SK-N-SH treated with all-trans-retinoic acid at 6 μM for 48 hours (cell line): ENCODE results near the gene VTI1A.
"Not testable (repeated sequence)": the region's sequence is repeated elsewhere in the genome, so short reads cannot be mapped to it uniquely, and the experiment has no call there.

Experiments
- ATAC-seq: fragments of 200-7000 bp; cut with Tn5 transposase; 3 replicates; pipeline ENCODE4 v1.9.1; 2020; ENCODE audit warnings: mild to moderate bottlenecking, moderate library complexity
- ARNTL ChIP-seq: fragments of 450-650 bp; formaldehyde crosslinking; IDR thresholded peaks from 2 replicates; pipeline ENCODE4 v1.5.0; 2020; ENCODE audit warnings: low read depth, mild to moderate bottlenecking, moderate library complexity, borderline replicate concordance
- CSDC2 ChIP-seq: fragments of 250-450 bp; sonication (Bioruptor Pico); IDR thresholded peaks from 2 replicates; pipeline ENCODE4 v1.5.0; 2020; ENCODE audit warnings: mild to moderate bottlenecking, moderate library complexity
- ESRRG ChIP-seq: fragments of 250-450 bp; sonication (Bioruptor Pico); IDR thresholded peaks from 2 replicates; pipeline ENCODE4 v1.6.1; 2021; ENCODE audit warnings: mild to moderate bottlenecking
- GLIS3 ChIP-seq: fragments of 250-450 bp; sonication (Bioruptor Pico); IDR thresholded peaks from 2 replicates; pipeline ENCODE4 v1.5.0; 2020; ENCODE audit warnings: mild to moderate bottlenecking, moderate library complexity
- ISL1 ChIP-seq: fragments of 250-450 bp; sonication (Bioruptor Pico); IDR thresholded peaks from 2 replicates; pipeline ENCODE4 v2.1.2; 2022; ENCODE audit warnings: mild to moderate bottlenecking, moderate library complexity
- OSR1 ChIP-seq: fragments of 250-450 bp; sonication (Bioruptor Pico); IDR thresholded peaks from 2 replicates; pipeline ENCODE4 v1.8.0; 2022; ENCODE audit warnings: moderate library complexity, mild to moderate bottlenecking, inconsistent platforms
- PPARA ChIP-seq: fragments of 250-450 bp; sonication (Bioruptor Pico); IDR thresholded peaks from 2 replicates; pipeline ENCODE4 v1.5.0; 2020; ENCODE audit warnings: mild to moderate bottlenecking, borderline replicate concordance
- RARB ChIP-seq: fragments of 250-450 bp; sonication (Bioruptor Pico); IDR thresholded peaks from 2 replicates; pipeline ENCODE4 v1.8.0; 2021; ENCODE audit warnings: mild to moderate bottlenecking, moderate library complexity
- SNAI2 ChIP-seq: fragments of 250-450 bp; sonication (Bioruptor Pico); IDR thresholded peaks from 2 replicates; pipeline ENCODE4 v1.5.0; 2020; ENCODE audit warnings: mild to moderate bottlenecking, moderate library complexity
- ZC3H10 ChIP-seq: fragments of 250-450 bp; sonication (Bioruptor Pico); IDR thresholded peaks from 2 replicates; pipeline ENCODE4 v1.5.1; 2021; ENCODE audit warnings: mild to moderate bottlenecking, moderate library complexity
- ZFP3 ChIP-seq: fragments of 250-450 bp; sonication (Bioruptor Pico); IDR thresholded peaks from 2 replicates; pipeline ENCODE4 v1.5.0; 2020; ENCODE audit warnings: mild to moderate bottlenecking, moderate library complexity
- ZFP30 ChIP-seq: fragments of 450-650 bp; formaldehyde crosslinking; IDR thresholded peaks from 2 replicates; pipeline ENCODE4 v1.5.0; 2022; ENCODE audit warnings: mild to moderate bottlenecking, moderate library complexity
- ZNF565 ChIP-seq: fragments of 450-650 bp; formaldehyde crosslinking; conservative IDR thresholded peaks from 2 replicates; pipeline ENCODE4 v1.5.0; 2020; ENCODE audit warnings: low read depth, mild to moderate bottlenecking, moderate library complexity
- ZNF70 ChIP-seq: fragments of 450-650 bp; formaldehyde crosslinking; IDR thresholded peaks from 2 replicates; pipeline ENCODE4 v1.5.0; 2020; ENCODE audit warnings: mild to moderate bottlenecking, moderate library complexity
- TF ChIP-seq, protein P1 (sequence below): fragments of 250-450 bp; sonication (Bioruptor Pico); IDR thresholded peaks from 2 replicates; pipeline ENCODE4 v1.8.0; 2020; ENCODE audit warnings: mild to moderate bottlenecking, moderate library complexity, borderline replicate concordance
- TF ChIP-seq, protein P2 (sequence below): fragments of 250-450 bp; sonication (Bioruptor Pico); IDR thresholded peaks from 2 replicates; pipeline ENCODE4 v1.5.0; 2020; ENCODE audit warnings: mild to moderate bottlenecking, moderate library complexity
- TF ChIP-seq, protein P3 (sequence below): fragments of 250-450 bp; sonication (Bioruptor Pico); IDR thresholded peaks from 2 replicates; pipeline ENCODE4 v1.5.1; 2020; ENCODE audit warnings: low read depth, mild to moderate bottlenecking, moderate library complexity
- TF ChIP-seq, protein P4 (sequence below): fragments of 250-450 bp; sonication (Bioruptor Pico); IDR thresholded peaks from 2 replicates; pipeline ENCODE4 v1.5.1; 2021; ENCODE audit warnings: mild to moderate bottlenecking, moderate library complexity
- TF ChIP-seq, protein P5 (sequence below): fragments of 250-450 bp; sonication (Bioruptor Pico); IDR thresholded peaks from 2 replicates; pipeline ENCODE4 v1.8.0; 2021; ENCODE audit warnings: low read depth, mild to moderate bottlenecking, moderate library complexity, borderline replicate concordance

The VTI1A gene

DNA sequence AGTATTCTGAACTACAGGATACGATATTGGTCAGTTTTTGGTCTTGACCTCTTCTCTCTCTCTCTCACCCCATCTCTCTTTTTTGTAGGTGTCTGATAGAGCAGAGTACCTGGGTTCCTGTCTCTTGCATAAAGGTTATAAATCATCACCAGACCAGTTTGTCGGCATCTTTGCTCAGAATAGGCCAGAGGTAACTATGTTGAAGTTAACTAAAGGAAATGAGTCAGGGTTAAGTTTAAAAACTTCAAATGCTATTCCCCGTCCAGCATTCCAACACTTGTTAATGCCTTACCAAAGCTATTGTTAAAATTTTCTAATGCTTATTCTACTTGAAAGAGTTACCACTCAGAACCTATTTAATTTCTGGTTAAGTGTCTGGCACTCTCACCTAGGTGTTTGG lies 42.4 kb upstream of the VTI1A start:
- ATAC-seq = no peak
- TF ChIP-seq ZFP30 (CRISPR knock-in tag) (no peak), ESRRG (CRISPR knock-in tag) (no peak), ARNTL (CRISPR knock-in tag) (no peak), SNAI2 (CRISPR knock-in tag) (no peak), CSDC2 (no peak), PPARA (CRISPR knock-in tag) (no peak), OSR1 (CRISPR knock-in tag) (no peak), ZFP3 (CRISPR knock-in tag) (no peak), ZNF565 (CRISPR knock-in tag) (no peak), GLIS3 (no peak), ZC3H10 (no peak), ISL1 (CRISPR knock-in tag) (no peak)
- TF ChIP-seq, protein P1, sequence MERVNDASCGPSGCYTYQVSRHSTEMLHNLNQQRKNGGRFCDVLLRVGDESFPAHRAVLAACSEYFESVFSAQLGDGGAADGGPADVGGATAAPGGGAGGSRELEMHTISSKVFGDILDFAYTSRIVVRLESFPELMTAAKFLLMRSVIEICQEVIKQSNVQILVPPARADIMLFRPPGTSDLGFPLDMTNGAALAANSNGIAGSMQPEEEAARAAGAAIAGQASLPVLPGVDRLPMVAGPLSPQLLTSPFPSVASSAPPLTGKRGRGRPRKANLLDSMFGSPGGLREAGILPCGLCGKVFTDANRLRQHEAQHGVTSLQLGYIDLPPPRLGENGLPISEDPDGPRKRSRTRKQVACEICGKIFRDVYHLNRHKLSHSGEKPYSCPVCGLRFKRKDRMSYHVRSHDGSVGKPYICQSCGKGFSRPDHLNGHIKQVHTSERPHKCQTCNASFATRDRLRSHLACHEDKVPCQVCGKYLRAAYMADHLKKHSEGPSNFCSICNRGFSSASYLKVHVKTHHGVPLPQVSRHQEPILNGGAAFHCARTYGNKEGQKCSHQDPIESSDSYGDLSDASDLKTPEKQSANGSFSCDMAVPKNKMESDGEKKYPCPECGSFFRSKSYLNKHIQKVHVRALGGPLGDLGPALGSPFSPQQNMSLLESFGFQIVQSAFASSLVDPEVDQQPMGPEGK (CRISPR knock-in tag) = no peak
- TF ChIP-seq, protein P2, sequence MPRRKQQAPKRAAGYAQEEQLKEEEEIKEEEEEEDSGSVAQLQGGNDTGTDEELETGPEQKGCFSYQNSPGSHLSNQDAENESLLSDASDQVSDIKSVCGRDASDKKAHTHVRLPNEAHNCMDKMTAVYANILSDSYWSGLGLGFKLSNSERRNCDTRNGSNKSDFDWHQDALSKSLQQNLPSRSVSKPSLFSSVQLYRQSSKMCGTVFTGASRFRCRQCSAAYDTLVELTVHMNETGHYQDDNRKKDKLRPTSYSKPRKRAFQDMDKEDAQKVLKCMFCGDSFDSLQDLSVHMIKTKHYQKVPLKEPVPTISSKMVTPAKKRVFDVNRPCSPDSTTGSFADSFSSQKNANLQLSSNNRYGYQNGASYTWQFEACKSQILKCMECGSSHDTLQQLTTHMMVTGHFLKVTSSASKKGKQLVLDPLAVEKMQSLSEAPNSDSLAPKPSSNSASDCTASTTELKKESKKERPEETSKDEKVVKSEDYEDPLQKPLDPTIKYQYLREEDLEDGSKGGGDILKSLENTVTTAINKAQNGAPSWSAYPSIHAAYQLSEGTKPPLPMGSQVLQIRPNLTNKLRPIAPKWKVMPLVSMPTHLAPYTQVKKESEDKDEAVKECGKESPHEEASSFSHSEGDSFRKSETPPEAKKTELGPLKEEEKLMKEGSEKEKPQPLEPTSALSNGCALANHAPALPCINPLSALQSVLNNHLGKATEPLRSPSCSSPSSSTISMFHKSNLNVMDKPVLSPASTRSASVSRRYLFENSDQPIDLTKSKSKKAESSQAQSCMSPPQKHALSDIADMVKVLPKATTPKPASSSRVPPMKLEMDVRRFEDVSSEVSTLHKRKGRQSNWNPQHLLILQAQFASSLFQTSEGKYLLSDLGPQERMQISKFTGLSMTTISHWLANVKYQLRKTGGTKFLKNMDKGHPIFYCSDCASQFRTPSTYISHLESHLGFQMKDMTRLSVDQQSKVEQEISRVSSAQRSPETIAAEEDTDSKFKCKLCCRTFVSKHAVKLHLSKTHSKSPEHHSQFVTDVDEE (CRISPR knock-in tag) = no peak
- TF ChIP-seq, protein P3, sequence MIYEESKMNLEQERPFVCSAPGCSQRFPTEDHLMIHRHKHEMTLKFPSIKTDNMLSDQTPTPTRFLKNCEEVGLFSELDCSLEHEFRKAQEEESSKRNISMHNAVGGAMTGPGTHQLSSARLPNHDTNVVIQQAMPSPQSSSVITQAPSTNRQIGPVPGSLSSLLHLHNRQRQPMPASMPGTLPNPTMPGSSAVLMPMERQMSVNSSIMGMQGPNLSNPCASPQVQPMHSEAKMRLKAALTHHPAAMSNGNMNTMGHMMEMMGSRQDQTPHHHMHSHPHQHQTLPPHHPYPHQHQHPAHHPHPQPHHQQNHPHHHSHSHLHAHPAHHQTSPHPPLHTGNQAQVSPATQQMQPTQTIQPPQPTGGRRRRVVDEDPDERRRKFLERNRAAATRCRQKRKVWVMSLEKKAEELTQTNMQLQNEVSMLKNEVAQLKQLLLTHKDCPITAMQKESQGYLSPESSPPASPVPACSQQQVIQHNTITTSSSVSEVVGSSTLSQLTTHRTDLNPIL (CRISPR knock-in tag) = no peak

DNA sequence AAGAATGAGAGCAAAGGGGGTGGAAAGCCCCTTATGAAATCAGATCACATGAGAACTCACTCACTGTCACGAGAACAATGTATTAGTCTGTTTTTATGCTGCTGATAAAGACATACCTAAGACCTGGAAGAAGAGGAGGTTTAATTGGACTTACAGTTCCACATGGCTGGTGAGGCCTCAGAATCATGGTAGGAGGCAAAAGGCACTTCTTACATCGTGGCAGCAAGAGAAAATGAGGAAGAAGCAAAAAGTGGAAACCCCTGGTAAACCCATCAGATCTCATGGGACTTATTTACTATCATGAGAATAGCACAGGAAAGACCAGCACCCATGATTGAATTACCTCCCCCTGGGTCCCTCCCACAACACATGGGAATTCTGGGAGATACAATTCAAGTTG lies 40.2 kb upstream of the VTI1A start:
- not testable (repeated sequence) for ATAC-seq

DNA sequence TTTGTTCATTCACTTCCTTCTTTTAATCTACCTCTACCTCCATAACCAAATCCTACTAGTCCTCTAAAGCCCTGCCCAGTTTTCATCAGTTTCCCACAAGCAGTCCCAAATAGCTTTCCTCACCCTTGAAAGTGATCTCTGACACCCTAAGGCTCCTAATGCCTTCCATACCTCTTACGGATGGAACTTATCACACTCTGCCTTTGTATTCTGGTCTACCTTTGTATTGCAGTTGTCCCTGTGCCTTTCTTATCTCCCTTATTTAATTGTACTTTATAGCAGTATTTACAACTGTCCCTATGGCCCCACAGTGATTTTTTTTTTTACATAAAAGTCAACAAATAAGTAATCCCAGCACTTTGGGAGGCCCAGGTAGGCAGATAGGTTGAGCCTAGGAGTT lies 39.3 kb upstream of the VTI1A start:
- no peak for ATAC-seq
- TF ChIP-seq, protein P4, sequence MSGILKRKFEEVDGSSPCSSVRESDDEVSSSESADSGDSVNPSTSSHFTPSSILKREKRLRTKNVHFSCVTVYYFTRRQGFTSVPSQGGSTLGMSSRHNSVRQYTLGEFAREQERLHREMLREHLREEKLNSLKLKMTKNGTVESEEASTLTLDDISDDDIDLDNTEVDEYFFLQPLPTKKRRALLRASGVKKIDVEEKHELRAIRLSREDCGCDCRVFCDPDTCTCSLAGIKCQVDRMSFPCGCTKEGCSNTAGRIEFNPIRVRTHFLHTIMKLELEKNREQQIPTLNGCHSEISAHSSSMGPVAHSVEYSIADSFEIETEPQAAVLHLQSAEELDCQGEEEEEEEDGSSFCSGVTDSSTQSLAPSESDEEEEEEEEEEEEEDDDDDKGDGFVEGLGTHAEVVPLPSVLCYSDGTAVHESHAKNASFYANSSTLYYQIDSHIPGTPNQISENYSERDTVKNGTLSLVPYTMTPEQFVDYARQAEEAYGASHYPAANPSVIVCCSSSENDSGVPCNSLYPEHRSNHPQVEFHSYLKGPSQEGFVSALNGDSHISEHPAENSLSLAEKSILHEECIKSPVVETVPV (CRISPR knock-in tag) = no peak
- TF ChIP-seq CSDC2 (no peak), SNAI2 (CRISPR knock-in tag) (no peak), ZNF70 (CRISPR knock-in tag) (no peak), GLIS3 (no peak), RARB (no peak)
- TF ChIP-seq, protein P5, sequence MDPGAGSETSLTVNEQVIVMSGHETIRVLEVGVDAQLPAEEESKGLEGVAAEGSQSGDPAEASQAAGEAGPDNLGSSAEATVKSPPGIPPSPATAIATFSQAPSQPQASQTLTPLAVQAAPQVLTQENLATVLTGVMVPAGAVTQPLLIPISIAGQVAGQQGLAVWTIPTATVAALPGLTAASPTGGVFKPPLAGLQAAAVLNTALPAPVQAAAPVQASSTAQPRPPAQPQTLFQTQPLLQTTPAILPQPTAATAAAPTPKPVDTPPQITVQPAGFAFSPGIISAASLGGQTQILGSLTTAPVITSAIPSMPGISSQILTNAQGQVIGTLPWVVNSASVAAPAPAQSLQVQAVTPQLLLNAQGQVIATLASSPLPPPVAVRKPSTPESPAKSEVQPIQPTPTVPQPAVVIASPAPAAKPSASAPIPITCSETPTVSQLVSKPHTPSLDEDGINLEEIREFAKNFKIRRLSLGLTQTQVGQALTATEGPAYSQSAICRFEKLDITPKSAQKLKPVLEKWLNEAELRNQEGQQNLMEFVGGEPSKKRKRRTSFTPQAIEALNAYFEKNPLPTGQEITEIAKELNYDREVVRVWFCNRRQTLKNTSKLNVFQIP (CRISPR knock-in tag) = no peak
- TF ChIP-seq, protein P2 (CRISPR knock-in tag) = no peak
- TF ChIP-seq, protein P1 (CRISPR knock-in tag) = no peak
